AG08396 (cell line): ENCODE results near the gene NEMP2.

Experiments used
- DNase-seq: peaks from one replicate; pipeline ENCODE4 v3.0.0; 2012; ENCODE audit warnings: low spot score, mixed read lengths

Gene NEMP2

DNA sequence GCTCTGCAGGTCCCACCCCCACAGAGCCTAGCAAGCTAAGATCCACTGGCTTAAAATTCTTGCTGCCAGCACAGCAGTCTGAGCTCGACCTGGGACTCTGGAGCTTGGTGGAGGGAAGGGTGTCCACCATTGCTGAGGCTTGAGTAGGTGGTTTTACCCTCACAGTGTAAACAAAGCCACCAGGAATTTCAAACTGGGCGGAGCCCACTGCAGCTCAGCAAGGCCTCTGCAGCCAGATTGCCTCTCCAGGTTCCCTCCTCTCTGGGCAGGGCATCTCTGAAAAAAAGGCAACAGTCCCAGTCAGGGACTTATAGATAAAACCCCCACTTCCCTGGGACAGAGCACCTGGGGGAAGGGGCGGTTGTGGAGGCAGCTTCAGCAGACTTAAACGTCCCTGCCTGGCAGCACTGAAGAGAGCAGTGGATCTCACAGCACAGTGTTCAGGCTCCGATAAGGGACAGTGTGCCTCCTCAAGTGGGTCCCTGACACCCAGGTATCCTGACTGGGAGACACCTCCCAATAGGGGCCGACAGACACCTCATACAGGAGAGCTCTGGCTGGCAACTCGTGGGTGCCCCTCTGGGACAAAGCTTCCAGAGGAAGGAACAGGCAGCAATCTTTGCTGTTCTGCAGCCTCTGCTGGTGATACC, 20.0 kb upstream of the NEMP2 start:
- no peak for DNase-seq

DNA sequence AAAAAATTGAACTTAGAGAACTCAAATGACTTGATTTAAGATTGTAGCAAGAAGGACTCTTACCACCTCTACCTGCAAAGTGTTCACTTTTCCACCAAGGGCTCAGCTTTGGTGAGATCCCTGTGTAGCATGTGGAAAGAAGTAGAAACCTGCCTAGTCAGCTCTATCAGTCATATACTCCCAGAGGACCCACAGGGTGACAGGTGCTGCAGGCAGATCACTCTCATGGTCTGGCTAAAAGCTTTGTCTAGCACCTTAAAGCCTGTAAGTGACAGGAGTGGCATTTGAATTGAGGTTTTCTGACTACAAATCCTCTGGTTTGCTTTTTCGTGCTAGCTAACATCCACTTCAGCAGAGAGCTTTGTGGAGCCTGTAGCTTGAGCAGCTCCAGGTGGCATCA, 18.7 kb upstream of the NEMP2 start:
- DNase-seq: no peak

DNA sequence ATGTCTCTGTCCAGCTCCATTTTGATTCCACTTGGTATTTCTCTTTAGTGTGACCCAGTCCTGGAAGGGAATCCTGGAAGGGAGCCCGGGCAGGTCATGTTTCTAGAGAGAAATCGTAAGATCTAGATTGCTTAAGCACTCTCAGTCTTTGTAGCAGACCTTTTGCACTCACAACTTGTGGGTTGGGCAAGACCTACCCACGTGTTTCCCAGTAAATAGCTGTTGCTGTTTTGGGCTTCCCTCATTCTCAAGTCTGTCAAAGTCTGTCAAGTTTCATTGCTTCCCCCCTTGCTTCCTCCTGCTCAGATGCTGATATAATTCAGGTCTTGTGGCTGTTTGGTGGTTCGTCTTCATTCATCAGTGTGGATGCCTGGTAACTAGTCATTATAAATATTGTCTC, 17.4 kb upstream of the NEMP2 start:
- no peak for DNase-seq

DNA sequence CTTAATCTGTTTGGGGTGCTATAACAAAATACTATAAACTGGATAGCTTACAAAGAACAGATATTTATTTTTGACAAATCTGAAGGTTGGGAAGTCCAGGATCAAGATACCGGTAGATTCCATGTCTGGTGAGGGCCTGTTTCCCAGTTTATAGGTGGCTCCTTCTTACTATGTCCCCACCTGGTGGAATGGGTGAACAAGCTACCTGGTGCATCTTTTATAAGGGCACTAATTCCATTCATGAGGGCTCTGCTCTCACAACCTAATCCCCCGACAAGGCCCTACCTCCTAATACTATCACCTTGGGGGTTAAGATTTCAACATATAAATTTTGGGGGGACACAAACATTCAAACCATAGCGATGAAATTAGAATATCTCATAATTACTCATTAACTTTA, 15.6 kb upstream of the NEMP2 start:
- DNase-seq: no peak

DNA sequence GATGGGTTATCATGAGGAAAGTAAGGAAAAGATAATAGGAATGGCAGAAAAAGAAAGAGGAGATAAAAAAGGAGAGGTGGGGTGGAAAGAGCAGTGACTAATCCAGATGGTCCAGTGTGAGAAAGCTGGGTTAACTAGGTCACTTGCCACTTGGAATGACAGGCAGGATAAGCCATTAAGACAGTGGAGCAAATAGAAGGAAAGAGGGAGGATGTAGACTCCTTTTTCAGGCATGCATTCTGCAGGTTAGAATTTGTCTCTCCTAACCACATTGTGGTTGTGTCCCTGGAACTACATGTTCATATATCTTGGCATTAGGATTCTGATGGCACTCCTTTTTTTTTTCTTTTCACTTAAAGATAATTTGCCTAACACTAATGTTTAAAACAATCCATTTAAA, 13.4 kb upstream of the NEMP2 start:
- DNase-seq: no peak

DNA sequence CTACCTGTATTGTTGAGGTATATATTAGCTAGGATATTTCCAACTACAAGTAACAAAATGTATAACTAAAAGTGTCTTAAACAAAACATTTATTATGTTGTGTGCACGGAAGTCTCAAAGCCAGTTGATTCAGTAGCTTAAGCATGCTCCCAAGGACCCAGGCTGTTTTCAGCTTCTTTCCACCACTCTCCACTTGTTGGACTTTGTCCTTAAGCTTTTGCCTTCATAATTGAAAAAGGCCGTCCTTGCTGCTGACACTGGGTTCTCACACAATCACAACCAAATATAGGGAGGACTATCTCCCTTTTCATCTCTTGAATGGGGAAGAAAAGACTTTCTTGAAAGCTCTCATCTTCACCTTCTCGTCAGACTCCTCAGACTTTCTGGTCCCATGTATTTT, 12.2 kb upstream of the NEMP2 start:
- DNase-seq: no peak

DNA sequence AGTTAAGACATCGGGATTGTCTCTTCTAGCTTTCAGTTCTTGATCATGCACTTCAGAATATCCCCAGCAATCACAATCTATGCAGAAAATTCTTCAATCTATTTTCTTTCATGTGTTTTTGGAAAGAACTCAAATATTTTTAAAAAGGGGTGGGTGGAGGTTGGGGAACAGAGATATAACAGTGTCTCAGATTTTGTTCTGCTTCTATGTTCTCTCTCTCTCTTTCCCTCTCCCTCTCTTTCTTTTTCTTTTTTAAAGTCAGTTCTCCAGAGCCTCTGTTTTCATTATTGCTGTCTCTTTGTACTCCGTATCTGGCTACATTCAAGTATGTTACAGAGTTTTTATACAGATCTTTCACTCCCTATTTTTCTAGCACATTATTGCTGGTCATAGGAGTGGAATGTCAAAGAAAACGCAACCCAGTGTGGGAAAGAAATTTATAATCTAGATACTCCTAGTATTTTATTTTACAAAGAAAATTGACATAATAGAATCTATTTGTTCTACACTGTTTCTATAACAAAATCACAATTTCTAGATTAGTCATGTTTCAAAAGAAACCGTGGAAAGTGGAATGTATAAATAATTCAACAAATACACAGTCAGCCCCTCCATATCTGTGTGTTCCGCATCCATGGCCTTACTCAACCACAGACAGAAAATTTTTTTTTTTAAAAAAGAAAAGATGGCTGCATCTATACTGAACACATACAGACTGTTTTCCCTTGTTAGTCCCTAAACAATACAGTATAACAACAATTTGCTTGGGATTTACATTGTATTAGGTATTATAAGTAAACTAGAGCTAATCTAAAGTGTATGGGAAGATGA, 11.2 kb upstream of the NEMP2 start:
- peak; percentile 33 for DNase-seq

DNA sequence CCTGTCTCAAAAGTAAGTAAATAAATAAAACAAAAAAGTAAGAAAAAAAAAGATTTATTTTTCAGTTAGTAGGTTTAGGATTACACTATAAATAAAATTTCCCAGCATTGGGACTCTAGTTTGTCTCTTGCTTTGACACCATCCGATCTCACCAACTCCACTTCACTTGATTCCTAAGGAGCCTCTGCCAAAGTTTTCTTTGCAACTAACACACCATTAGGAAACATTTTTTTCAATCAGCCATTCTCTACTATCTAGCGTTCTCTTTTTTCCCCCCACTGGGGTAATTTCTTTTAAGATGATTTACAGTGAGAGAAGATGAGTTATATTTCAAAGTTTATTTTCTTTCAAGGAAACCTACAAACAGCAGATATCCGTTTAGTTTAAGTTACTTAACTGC, 10.6 kb upstream of the NEMP2 start:
- DNase-seq: no peak

DNA sequence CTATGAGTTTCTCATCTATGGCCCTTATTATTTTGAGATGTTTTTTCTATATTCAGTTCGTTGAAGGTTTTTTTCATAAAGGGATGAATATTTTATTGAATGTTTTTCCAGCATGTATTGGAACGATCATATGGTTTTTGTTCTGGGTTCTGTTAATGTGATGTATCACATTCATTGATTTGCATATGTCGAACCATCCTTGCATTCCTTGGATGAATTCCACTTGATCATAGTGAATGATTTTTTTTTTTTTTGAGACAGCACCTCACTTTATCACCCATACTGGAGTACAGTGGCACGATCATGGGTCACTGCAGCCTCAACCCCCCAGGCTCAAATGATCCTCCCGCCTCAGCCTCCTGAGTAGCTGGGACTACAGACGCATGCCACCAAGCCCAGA, 5.5 kb upstream of the NEMP2 start:
- no peak for DNase-seq

DNA sequence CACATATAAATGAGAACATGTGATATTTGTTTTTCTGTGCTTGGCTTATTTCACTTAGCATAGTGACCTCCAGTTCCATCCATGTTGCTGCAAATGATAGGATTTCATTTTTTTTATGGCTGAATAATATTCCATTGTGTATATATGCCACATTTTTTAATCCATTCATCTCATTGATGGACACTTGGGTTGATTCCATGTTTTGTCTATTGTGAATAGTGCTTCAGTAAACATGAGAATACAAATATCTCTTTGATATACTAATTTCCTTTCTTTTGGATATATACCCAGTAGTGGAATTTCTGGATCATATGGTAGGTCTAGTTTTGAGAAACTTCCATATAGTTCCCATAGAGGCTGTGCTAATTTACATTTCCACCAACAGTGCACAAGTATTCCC, 3.7 kb upstream of the NEMP2 start:
- no peak for DNase-seq

DNA sequence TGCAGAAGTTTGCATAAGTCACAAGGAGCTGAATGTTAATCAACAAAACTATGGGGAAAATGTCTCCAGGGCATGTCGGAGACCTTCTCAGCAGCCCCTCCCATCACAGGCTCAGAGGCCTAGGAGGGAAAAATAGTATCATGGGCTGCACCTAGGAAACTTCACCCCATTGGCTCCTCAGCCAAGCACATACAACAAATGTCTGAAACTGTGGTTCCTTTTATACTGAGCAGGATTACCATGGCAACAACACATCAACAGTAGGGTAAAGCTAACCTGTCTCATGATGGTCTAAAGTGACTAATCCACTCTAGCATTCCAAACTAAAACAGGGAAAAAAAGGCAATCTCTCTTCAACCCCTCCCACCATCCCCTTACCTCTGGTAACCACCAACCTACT, 3.2 kb upstream of the NEMP2 start:
- no peak for DNase-seq

DNA sequence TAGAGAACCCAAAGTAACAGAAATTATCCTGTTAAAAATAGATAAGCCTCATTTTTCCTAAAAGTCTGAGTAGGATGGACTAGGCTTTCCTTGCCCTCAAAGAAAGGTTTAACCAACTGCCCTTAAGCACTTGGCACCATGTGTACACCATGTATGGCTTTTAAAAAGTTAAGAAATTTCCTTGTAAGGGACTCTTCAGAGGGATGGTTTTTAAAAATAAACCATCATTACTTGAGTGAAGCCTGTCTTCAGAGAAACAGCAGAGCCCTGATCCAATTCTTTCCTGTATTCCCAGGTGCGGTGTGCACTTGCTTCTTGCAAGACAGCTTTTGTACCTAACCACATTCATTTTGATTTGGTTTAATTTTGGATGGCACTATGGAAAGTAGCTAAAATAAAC, 1.1 kb upstream of the NEMP2 start:
- no peak for DNase-seq

DNA sequence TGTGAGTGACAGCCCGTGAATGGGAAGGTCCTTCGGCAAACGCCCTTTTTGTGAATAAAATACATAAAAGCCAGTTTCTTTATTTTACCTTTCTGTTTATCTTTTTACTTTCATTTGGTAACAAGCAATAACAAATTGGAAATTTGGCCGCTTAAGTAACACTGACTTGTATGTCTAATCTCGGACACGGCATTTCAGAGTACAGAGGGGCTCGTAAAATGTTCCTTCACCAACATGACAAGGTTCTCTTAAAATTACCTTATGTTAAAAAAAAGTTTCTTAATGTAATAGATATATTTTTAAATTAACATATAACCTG, 558 bp upstream of the NEMP2 start:
- no peak for DNase-seq

DNA sequence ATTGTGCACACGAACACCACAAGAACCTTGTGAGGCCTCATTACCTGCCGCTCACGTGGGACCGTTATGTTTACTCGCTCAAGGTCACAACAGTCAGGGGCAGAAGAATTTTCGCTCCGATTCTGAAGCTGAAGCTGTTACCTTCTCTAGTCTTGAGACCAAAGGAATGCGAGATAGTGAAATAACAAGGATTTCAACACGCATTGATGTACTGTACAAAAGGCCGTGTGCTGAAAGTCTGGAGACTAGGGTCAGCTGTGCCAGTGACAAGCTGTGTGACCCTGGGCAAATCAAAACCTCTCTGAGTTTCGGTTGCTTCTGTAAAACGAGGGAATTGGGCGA, 583 bp downstream of the NEMP2 start:
- no peak for DNase-seq

DNA sequence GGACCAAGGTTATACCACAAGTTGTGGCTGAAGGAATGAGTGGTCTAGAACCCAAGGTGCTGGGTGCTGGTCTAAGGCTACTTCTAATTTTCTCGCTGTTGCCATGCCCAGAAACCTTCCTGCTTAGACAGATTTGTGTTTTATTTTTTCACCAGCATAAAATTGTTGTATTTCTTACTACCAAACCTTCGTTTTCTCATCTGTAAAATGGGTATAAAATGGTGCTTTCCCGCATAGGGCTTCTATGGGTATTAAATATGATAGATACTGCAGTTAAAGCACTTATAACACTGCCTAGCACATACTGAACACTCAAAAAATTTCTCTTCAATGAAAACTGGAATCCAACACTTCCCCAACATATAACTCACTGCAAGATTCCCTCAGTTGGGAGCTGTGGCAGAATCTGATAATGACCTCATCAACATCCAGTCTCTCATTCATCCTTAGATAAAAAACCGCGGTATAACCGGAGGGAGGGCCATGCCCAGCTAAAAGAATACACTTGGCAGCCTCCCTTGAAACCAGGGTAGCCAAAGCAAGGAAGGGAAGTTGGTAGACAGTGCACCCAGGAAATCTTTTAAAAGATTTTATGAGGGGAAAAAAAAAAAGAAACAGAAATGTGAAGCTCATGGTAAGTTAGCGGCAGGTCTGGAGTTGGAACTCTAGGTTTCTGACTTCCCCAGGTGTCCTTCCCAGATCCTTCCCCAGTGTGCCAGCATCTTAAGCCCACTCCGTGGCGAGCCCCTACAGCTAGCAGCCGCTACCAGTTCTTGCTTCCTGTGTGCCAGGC, 1.2 kb downstream of the NEMP2 start:
- no peak for DNase-seq

DNA sequence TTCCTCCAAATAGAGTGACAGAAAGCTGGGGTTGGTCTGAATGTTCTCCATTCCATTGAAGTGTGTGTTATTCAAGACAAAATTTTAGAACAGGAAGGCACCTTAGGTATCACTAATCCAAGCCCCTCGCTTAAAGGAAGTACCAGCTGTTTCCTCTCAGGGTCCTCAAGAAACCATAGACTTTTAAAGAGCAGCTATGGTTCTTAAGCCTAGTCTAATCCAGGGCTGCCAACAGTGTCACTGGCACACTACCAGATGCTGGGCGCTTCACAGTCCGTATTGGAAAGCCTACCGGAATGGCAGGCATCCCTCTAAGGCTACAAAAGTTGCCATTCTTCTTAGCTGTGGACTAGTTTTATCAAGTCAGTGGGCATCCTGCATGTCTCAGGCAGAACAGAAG, 1.9 kb downstream of the NEMP2 start:
- no peak for DNase-seq

DNA sequence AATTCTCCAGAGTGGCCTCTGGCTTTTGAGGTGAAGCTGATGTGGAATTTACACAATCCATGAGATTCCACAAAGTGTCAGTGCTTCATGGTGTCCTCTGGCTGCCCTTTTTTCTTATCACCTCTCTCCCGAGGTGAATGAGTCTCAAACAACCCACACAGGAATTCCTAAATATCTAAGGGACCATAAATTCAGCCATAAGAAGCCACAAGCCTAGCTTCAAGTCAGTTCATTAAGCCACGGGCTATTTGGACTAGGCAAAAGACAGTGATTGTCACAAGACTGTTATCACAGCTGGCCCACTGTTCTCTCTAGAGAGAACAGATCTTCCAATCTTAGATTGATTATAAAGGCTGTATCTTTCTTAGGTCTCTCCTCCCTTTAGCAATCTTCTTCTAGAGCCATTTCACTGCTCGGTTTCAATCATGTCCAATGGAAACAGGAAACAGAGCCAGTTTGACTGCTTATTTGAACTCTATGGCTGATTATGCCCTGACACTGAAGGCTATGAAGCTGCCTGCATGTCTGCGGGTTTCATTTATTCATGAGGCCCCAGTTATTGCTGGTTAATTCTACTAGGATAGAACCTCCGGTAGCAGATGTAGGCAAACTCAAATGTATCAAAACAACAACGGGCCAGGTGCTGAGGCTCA, 4.1 kb downstream of the NEMP2 start:
- no peak for DNase-seq

DNA sequence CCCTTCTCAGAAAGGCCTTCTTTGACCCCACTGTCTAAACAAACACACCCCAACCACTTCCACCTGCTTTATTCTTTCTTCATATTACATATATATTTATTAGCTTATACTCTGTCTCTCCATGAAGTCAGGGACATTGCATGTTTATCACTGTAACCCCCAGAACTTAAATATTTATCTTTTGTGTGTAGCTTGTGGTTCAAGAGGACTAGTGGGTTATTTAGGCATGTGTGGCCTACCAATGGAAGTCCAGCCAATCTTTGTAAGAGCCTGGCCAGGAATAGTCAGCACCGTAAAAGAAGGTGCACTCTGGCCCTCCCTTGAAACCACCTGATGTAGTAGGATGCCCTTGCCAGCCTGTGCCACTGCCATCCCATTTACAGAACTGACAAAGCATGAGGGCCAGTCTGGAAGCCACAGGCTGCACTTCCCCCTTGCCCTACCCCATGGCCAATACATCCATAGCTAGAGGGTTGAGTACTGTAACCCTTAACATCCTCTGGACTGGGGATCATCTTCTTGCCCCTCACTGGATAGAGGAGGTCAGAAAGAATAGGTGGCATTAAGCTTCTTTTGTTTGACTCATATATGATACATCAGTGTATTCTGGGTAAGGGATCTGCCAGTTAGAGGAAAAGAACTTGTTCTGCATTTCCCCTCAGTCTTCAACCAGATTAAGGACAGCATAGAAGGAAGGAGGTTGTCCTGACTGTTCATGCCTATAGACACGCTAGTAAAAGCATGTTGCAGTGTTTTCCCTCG, 4.9 kb downstream of the NEMP2 start:
- no peak for DNase-seq

DNA sequence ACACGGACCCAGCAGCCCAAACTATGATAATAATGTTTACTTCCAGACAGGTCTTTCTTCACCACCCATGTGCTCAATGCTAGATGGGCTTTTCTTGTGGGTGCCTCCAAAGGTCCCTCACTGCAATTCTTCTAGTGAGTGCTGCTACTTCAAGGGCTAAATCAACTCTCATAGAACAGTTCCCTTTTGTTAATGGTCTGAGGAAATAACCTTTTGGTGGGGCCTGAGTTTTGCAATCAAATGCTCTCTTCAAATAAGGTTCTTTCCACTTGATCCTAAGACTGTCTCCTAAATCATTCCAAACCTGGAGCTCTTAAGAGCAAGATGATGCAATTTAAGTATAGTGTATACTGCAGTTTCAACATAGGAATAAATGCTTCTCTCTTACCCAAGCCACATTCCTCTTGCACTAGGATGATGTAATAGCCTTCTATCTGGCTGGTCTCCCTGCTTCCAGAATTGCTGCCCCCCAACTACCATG, 6.0 kb downstream of the NEMP2 start:
- no peak for DNase-seq

DNA sequence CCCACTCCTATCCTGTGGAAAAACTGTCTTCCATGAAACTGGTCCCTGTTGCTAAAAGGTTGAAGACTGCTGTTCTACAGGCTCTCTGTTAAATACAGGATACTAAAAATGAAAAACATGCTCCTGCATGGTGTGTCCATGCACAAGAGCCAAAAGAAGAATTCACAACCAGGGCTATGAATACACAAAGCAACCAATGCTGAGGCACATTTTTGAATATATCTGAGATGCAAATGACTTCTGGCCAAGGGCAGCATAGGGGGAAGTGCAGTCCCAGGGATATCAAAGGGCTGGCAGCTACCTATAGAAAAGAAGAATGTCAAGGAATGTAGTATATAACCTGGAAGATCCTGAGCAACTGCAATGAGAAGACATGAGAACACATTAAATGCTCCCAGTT, 6.6 kb downstream of the NEMP2 start:
- DNase-seq: no peak

DNA sequence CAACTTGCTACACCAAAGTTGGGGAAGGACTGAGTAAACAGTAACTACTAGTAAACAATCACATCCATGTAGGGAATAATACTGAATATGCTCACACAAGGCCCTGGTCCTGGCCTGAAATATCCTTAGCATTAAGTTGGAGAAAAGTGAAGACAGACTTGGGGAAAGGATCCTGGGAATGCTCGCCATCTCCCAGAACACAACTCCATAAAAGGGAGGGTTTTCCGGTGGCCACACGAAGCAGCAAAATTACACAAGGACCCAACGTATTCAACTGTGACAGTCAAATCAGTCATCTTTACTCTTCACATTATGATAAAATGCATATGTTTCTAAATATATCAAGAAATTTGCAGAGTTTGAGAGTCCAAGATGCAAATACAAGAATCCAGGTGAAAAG, 7.3 kb downstream of the NEMP2 start:
- no peak for DNase-seq
